ENCODE data around the gene RAB11FIP3.

RAB11FIP3 gene

GRCh38 chr16:557463-558297 lies 132.2 kb downstream of the RAB11FIP3 start:
- DNase-seq: no peak

GRCh38 chr16:558298-559020 lies 133.0 kb downstream of the RAB11FIP3 start:
- no peak for DNase-seq

- no peak for DNase-seq
These were observed 133.6 kb downstream of the RAB11FIP3 start for GRCh38 chr16:559021-559380.

GRCh38 chr16:559411-560203 lies 134.2 kb downstream of the RAB11FIP3 start:
- no peak for DNase-seq

- no peak for DNase-seq
These were observed 134.8 kb downstream of the RAB11FIP3 start, which contains the start of gene PRR35 for GRCh38 chr16:560204-560700. Gene PRR35, plus strand, starts transcription at chr16:560394. Its CDS starts 2,901 bp downstream, at chr16:563295.

GRCh38 chr16:560701-561412 lies 135.4 kb downstream of the RAB11FIP3 start:
- no peak for DNase-seq

- no peak for DNase-seq
These were observed 136.0 kb downstream of the RAB11FIP3 start for GRCh38 chr16:561413-561794.

- no peak for DNase-seq
These were observed 136.8 kb downstream of the RAB11FIP3 start for GRCh38 chr16:561957-562938.

GRCh38 chr16:563072-563644 lies 137.7 kb downstream of the RAB11FIP3 start:
- DNase-seq: no peak

GRCh38 chr16:564690-565418 lies 139.4 kb downstream of the RAB11FIP3 start:
- no peak for DNase-seq

GRCh38 chr16:565419-566330 lies 140.2 kb downstream of the RAB11FIP3 start:
- peak; percentile 83 for DNase-seq

- peak; percentile 90 for DNase-seq
These were observed 141.3 kb downstream of the RAB11FIP3 start, which contains the start of gene NHLRC4 for GRCh38 chr16:566475-567372. Gene NHLRC4, plus strand, starts transcription at chr16:567005. Its CDS starts 1,043 bp downstream, at chr16:568048.

- DNase-seq: no peak
These were observed 142.2 kb downstream of the RAB11FIP3 start for GRCh38 chr16:567373-568256.

- DNase-seq: no peak
These were observed 143.2 kb downstream of the RAB11FIP3 start for GRCh38 chr16:568401-569258.

GRCh38 chr16:569445-570254 lies 144.2 kb downstream of the RAB11FIP3 start, which contains the start of gene PIGQ:
Gene PIGQ, plus strand, starts transcription at chr16:569968. Its CDS starts 4,107 bp downstream, at chr16:574075.
- DNase-seq: peak; percentile 85
